K562 (cell line): Measurements from ENCODE around the gene RAI1.

Experiments
- E2F1 ChIP-seq: sonication (generic); formaldehyde crosslinking; IDR thresholded peaks from 2 replicates; pipeline ENCODE4 v1.8.1; 2023; ENCODE audit warnings: mild to moderate bottlenecking, missing genetic modification reagents, moderate library complexity
- E2F4 ChIP-seq: sonication (generic); formaldehyde crosslinking; IDR thresholded peaks from 2 replicates; pipeline ENCODE4 v1.8.0; 2022; ENCODE audit warnings: mild to moderate bottlenecking, low read depth, missing genetic modification reagents
- FOXA1 ChIP-seq: fragments of 450-650 bp; IDR thresholded peaks from 2 replicates; pipeline ENCODE4 v1.6.1; 2016; ENCODE audit warnings: mild to moderate bottlenecking, borderline replicate concordance
- GTF2F1 ChIP-seq: IDR thresholded peaks from 2 replicates; pipeline ENCODE4 v1.6.1; 2011; ENCODE audit warnings: low read depth, low read length, improper control_type of control experiment
- KLF13 ChIP-seq: fragments of 450-650 bp; IDR thresholded peaks from 2 replicates; pipeline ENCODE4 v1.6.1; 2016; ENCODE audit warnings: missing genetic modification characterization, low read depth, mild to moderate bottlenecking, missing compliant biosample characterization, moderate library complexity, borderline replicate concordance
- SIX5 ChIP-seq, 2 experiments: IDR thresholded peaks; 2 replicates each; pipeline ENCODE4 v1.6.1; 2011; ENCODE audit warnings: low read length in 2 of 2, borderline replicate concordance in 1 of 2, low read depth in 1 of 2, mild to moderate bottlenecking in 1 of 2, moderate library complexity in 1 of 2; ENCODE audit not compliant: insufficient read depth in 1 of 2
- SNIP1 ChIP-seq: fragments of 450-650 bp; IDR thresholded peaks from 2 replicates; pipeline ENCODE4 v1.7.1; 2017; ENCODE audit warnings: low read depth, mild to moderate bottlenecking
- TAF1 ChIP-seq: IDR thresholded peaks from 2 replicates; pipeline ENCODE4 v1.6.1; 2011; ENCODE audit warnings: mild to moderate bottlenecking, low read length, moderate library complexity; ENCODE audit not compliant: insufficient read depth, control insufficient read depth, severe bottlenecking; ENCODE audit errors: extremely low read depth
- USF2 ChIP-seq: sonication (generic); formaldehyde crosslinking; IDR thresholded peaks from 2 replicates; pipeline ENCODE4 v1.5.0; 2020; ENCODE audit warnings: missing genetic modification reagents
- ZBTB33 ChIP-seq: sonication (generic); formaldehyde crosslinking; IDR thresholded peaks from 2 replicates; pipeline ENCODE4 v1.8.1; 2023; ENCODE audit warnings: mild to moderate bottlenecking, missing genetic modification reagents
- ZBTB9 ChIP-seq: fragments of 450-650 bp; formaldehyde crosslinking; IDR thresholded peaks from 2 replicates; pipeline ENCODE4 v1.4.0; 2020; ENCODE audit warnings: mild to moderate bottlenecking, moderate library complexity

GRCh38 chr17:17817552-17817947 is 136.3 kb downstream of the RAI1 start:
- TF ChIP-seq KLF13 (tag) (no peak), SIX5 (IDR thresholded peaks at IDR 0.05; ENCODE audit: borderline replicate concordance in 1 of 2, insufficient read depth in 1 of 2, low read depth in 1 of 2, low read length in 2 of 2) (no peak), E2F4 (CRISPR knock-in tag) (no peak), E2F1 (no peak), SNIP1 (no peak), USF2 (CRISPR knock-in tag) (no peak), TAF1 (no peak), ZBTB33 (CRISPR knock-in tag) (no peak), FOXA1 (no peak), GTF2F1 (no peak), ZBTB9 (CRISPR knock-in tag) (no peak)
